GF-D8 (cell line): ENCODE data around the gene ADGRF4.

Source experiments
- DNase-seq: peaks from one replicate; lab custom pipeline; 2025; lab: John Stamatoyannopoulos, UW

Gene ADGRF4

GRCh38 chr6:47681201-47681990 lies 17.0 kb upstream of the ADGRF4 start:
- no peak for DNase-seq

GRCh38 chr6:47686411-47686810 lies 12.0 kb upstream of the ADGRF4 start:
- no peak for DNase-seq

GRCh38 chr6:47687432-47687831 lies 10.9 kb upstream of the ADGRF4 start:
- no peak for DNase-seq

GRCh38 chr6:47690214-47690613 lies 8.2 kb upstream of the ADGRF4 start:
- DNase-seq, result no peak

GRCh38 chr6:47690791-47691190 lies 7.6 kb upstream of the ADGRF4 start:
- DNase-seq, result no peak

- no peak for DNase-seq
These were observed 455 bp upstream of the ADGRF4 start for GRCh38 chr6:47697925-47698324.

- DNase-seq, result no peak
These were observed 1.7 kb downstream of the ADGRF4 start for GRCh38 chr6:47700053-47700452.

GRCh38 chr6:47700596-47700995 lies 2.2 kb downstream of the ADGRF4 start:
- no peak for DNase-seq

GRCh38 chr6:47701363-47701762 lies 3.0 kb downstream of the ADGRF4 start:
- DNase-seq, result no peak

GRCh38 chr6:47709160-47709559 lies 10.8 kb downstream of the ADGRF4 start:
- DNase-seq, result no peak

GRCh38 chr6:47710295-47710694 lies 11.9 kb downstream of the ADGRF4 start:
- no peak for DNase-seq

- DNase-seq, result no peak
These were observed 14.8 kb downstream of the ADGRF4 start for GRCh38 chr6:47713200-47713599.

- no peak for DNase-seq
These were observed 16.4 kb downstream of the ADGRF4 start for GRCh38 chr6:47714802-47715201.

- DNase-seq, result no peak
These were observed 17.4 kb downstream of the ADGRF4 start for GRCh38 chr6:47715782-47716181.

- no peak for DNase-seq
These were observed 17.8 kb downstream of the ADGRF4 start for GRCh38 chr6:47716207-47716606.

- no peak for DNase-seq
These were observed 20.2 kb downstream of the ADGRF4 start for GRCh38 chr6:47718571-47718970.

- no peak for DNase-seq
These were observed 22.8 kb downstream of the ADGRF4 start for GRCh38 chr6:47721189-47721588.

- DNase-seq, result peak; percentile 21
These were observed 23.8 kb downstream of the ADGRF4 start for GRCh38 chr6:47722194-47722593.

- no peak for DNase-seq
These were observed 25.9 kb downstream of the ADGRF4 start for GRCh38 chr6:47724300-47724699.

GRCh38 chr6:47727391-47727790 lies 29.0 kb downstream of the ADGRF4 start:
- DNase-seq, result no peak

GRCh38 chr6:47729019-47729418 lies 30.6 kb downstream of the ADGRF4 start:
- no peak for DNase-seq

GRCh38 chr6:47729457-47729856 lies 31.1 kb downstream of the ADGRF4 start:
- DNase-seq, result no peak

- DNase-seq, result no peak
These were observed 35.6 kb downstream of the ADGRF4 start for GRCh38 chr6:47733879-47734558.
